Measurements from ENCODE around the gene CACNB2. TPM values are rescaled to one million over a fixed set of nuclear protein-coding genes. Genes with fewer than 3 reads are reported as not detected.

The CACNB2 gene
- total RNA-seq, 1 experiment from 2014 or later, result not detected

GRCh38 chr10:18479502-18479901 lies 339.3 kb downstream of the CACNB2 start:
- Histone ChIP-seq H3K27me3 (ENCODE audit: insufficient read depth, low read depth) (peaks cover 8% of the 10 kb centered on the region; the same call in 1 of the 2 replicates), H3K4me1 (replicated peaks; ENCODE audit: insufficient read depth) (no peaks in the 10 kb centered on the region), H4K20me1 (ENCODE audit: insufficient read depth) (no peaks in the 10 kb centered on the region), H3K79me2 (ENCODE audit: low read depth) (no peaks in the 10 kb centered on the region), H3K9me3 (ENCODE audit: insufficient read depth, low read depth) (no peaks in the 10 kb centered on the region), H3K27ac (no peak overlapping the region), H3F3A (ENCODE audit: insufficient read depth, low read depth) (no peaks in the 10 kb centered on the region), H3K4me3 (no peak overlapping the region), H3K4me2 (no peak overlapping the region), H3K9me2 (ENCODE audit: insufficient read depth) (no peaks in the 10 kb centered on the region), H3K36me3 (ENCODE audit: low read depth) (no peaks in the 10 kb centered on the region), H2AFZ (no peak overlapping the region)
- POLR2A ChIA-PET (ENCODE audit: unreplicated experiment), result no interaction called here
- intact Hi-C loops (cut with micrococcal nuclease; ENCODE audit: unreplicated experiment), result no loop called here
- no TSS peak for BruUV-seq (replicated peaks)
- CTCF ChIA-PET, result no interaction called here
- no peak for DNase-seq
- TF ChIP-seq EZH2 (IDR thresholded peaks at IDR 0.05; ENCODE audit: low read depth) (no peak), CTCF (conservative IDR thresholded peaks at IDR 0.05) (no peak)

GRCh38 chr10:18483516-18484186 lies 343.4 kb downstream of the CACNB2 start:
- BruUV-seq (replicated peaks), result no TSS peak
- H3K79me2 ChIP-seq (ENCODE audit: low read depth), result no peaks in the 10 kb centered on the region
- no peak for DNase-seq
- H3K9me3 ChIP-seq (ENCODE audit: insufficient read depth, low read depth), result no peaks in the 10 kb centered on the region
- no peak overlapping the region for H3K4me2 ChIP-seq
- H3F3A ChIP-seq (ENCODE audit: insufficient read depth, low read depth), result no peaks in the 10 kb centered on the region
- H3K36me3 ChIP-seq (ENCODE audit: low read depth), result no peaks in the 10 kb centered on the region
- no peaks in the 10 kb centered on the region for H3K27me3 ChIP-seq (ENCODE audit: insufficient read depth, low read depth)
- intact Hi-C loops (cut with micrococcal nuclease; ENCODE audit: unreplicated experiment), result no loop called here
- no peak for TF ChIP-seq CTCF (conservative IDR thresholded peaks at IDR 0.05)
- no peaks in the 10 kb centered on the region for H3K9me2 ChIP-seq (ENCODE audit: insufficient read depth)
- no peak overlapping the region for H3K27ac ChIP-seq
- POLR2A ChIA-PET (ENCODE audit: unreplicated experiment), result no interaction called here
- CTCF ChIA-PET, result no interaction called here
- no peaks in the 10 kb centered on the region for H3K4me1 ChIP-seq (replicated peaks; ENCODE audit: insufficient read depth)
- no peak overlapping the region for H2AFZ ChIP-seq
- H3K4me3 ChIP-seq, result no peak overlapping the region
- no peaks in the 10 kb centered on the region for H4K20me1 ChIP-seq (ENCODE audit: insufficient read depth)

GRCh38 chr10:18486438-18486837 lies 346.2 kb downstream of the CACNB2 start:
- no peaks in the 10 kb centered on the region for H3F3A ChIP-seq (ENCODE audit: insufficient read depth, low read depth)

More at GRCh38 chr10:18486438-18486837, 346.2 kb downstream of the CACNB2 start:
- Histone ChIP-seq H3K4me2 (no peak overlapping the region), H4K20me1 (ENCODE audit: insufficient read depth) (no peaks in the 10 kb centered on the region), H3K9me2 (ENCODE audit: insufficient read depth) (no peaks in the 10 kb centered on the region), H3K4me3 (no peak overlapping the region), H3K27ac (no peak overlapping the region), H3K4me1 (replicated peaks; ENCODE audit: insufficient read depth) (no peaks in the 10 kb centered on the region), H2AFZ (no peak overlapping the region), H3K79me2 (ENCODE audit: low read depth) (no peaks in the 10 kb centered on the region), H3K36me3 (ENCODE audit: low read depth) (no peaks in the 10 kb centered on the region), H3K9me3 (ENCODE audit: insufficient read depth, low read depth) (no peaks in the 10 kb centered on the region), H3K27me3 (ENCODE audit: insufficient read depth, low read depth) (no peaks in the 10 kb centered on the region)
- DNase-seq, result no peak
- TF ChIP-seq EZH2 (IDR thresholded peaks at IDR 0.05; ENCODE audit: low read depth) (no peak), CTCF (conservative IDR thresholded peaks at IDR 0.05) (no peak)
- ChIA-PET CTCF (no interaction called here), POLR2A (ENCODE audit: unreplicated experiment) (no interaction called here)
- intact Hi-C loops (cut with micrococcal nuclease; ENCODE audit: unreplicated experiment), result no loop called here
- BruUV-seq (replicated peaks), result no TSS peak
